Breast epithelium (tissue), 4 donors: ENCODE measurements around the gene TFCP2L1. TPM values are rescaled to one million over a fixed set of nuclear protein-coding genes. Genes with fewer than 3 reads are reported as not detected.
"Not testable (repeated sequence)": the region's sequence is repeated elsewhere in the genome, so short reads cannot be mapped to it uniquely, and the experiment has no call there.

Source experiments
- DNase-seq, 2 donors: peaks; one replicate each; pipeline ENCODE4 v3.0.0-alpha.2; 2019; ENCODE audit warnings: low spot score in 2 of 2
- H3K27ac ChIP-seq, 2 donors: fragments of 200-600 bp; sonication (generic) in 1 of 2; one replicate each; pipeline ENCODE4 v1.5.1; 2016 to 2019; ENCODE audit warnings: mild to moderate bottlenecking in 1 of 2
- H3K27me3 ChIP-seq, 2 donors: fragments of 200-600 bp; sonication (generic) in 1 of 2; one replicate each; pipeline versions ENCODE4 v1.5.1 to v1.6.0; 2017 to 2019; ENCODE audit warnings: control low read depth in 1 of 2, mild to moderate bottlenecking in 1 of 2
- H3K36me3 ChIP-seq: fragments of 200-600 bp; one replicate; pipeline ENCODE4 v1.5.1; 2019
- H3K4me1 ChIP-seq, 2 donors: fragments of 200-600 bp; sonication (generic); one replicate each; pipeline ENCODE4 v1.5.1; 2016 to 2019; ENCODE audit warnings: control low read depth in 1 of 2
- H3K4me3 ChIP-seq, 3 donors: fragments of 200-600 bp; sonication (generic); 1 replicate in 2 of 3; 2 replicates in 1 of 3; pipeline ENCODE4 v1.5.1; 2016 to 2019; ENCODE audit warnings: mild to moderate bottlenecking in 3 of 3, moderate library complexity in 2 of 3
- H3K9me3 ChIP-seq, 2 donors: fragments of 200-600 bp; sonication (generic) in 1 of 2; one replicate each; pipeline ENCODE4 v1.5.1; 2016 to 2019; ENCODE audit warnings: control low read depth in 1 of 2
- POLR2A ChIP-seq: fragments of 450-650 bp; IDR thresholded peaks from one replicate; pipeline ENCODE4 v1.6.1; 2016; ENCODE audit warnings: antibody characterized with exemption, mild to moderate bottlenecking, moderate library complexity
- POLR2AphosphoS5 ChIP-seq, 3 donors: sonication (generic); formaldehyde crosslinking; IDR thresholded peaks; one replicate each; pipeline ENCODE4 v1.6.1; 2017; ENCODE audit warnings: antibody characterized with exemption in 3 of 3
- intact Hi-C: fragments of 100-400 bp; cut with DNase I; formaldehyde crosslinking; loops from one replicate; pipeline ENCODE4 v1.15.1; 2023; ENCODE audit warnings: low total_unique reads
- total RNA-seq, 3 donors: library from RNA; depleted of rRNA; stranded (reverse); fragments of >200 nt; gene quantifications; one replicate each; pipeline ENCODE4 v1.1.0, GENCODE V29; 2016
- TF ChIP-seq, protein P1 (sequence below), 3 donors: fragments of 450-650 bp; IDR thresholded peaks; one replicate each; pipeline ENCODE4 v1.5.1; 2016 to 2017; ENCODE audit warnings: antibody characterized with exemption in 3 of 3, mild to moderate bottlenecking in 3 of 3, moderate library complexity in 3 of 3

Gene TFCP2L1
- total RNA-seq, 3 donors from 2014 or later, result 7.5 to 90.3 (median 8.3) TPM

DNA sequence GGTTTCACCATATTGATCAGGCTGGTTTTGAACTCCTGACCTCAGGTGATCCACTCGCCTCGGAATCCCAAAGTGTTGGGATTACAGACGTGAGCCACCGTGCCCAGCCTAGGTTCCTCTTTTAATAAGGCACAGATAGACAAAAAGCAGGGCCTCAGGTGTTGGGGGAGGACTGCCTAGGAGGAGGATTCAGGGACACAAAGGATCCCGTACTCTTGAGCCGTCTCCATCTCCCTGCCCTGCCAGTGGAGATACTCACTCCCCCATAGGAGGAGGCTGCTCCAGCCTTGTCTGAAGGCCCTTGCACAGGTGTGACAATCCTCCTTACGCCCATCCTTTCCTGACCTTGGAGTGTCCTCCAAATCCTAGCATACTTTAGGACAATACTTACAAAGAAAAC is 32.0 kb upstream of the TFCP2L1 start:
- Histone ChIP-seq H3K27me3 (no peaks in the 10 kb centered on the region), H3K4me1 (no peaks in the 10 kb centered on the region), H3K9me3 (no peaks in the 10 kb centered on the region), H3K36me3 (no peaks in the 10 kb centered on the region), H3K27ac (no peak overlapping the region), H3K4me3 (no peak overlapping the region)
- DNase-seq, result peak in 1 of 2 donors; percentile 10
- no peak for TF ChIP-seq POLR2A
- TF ChIP-seq, protein P1, sequence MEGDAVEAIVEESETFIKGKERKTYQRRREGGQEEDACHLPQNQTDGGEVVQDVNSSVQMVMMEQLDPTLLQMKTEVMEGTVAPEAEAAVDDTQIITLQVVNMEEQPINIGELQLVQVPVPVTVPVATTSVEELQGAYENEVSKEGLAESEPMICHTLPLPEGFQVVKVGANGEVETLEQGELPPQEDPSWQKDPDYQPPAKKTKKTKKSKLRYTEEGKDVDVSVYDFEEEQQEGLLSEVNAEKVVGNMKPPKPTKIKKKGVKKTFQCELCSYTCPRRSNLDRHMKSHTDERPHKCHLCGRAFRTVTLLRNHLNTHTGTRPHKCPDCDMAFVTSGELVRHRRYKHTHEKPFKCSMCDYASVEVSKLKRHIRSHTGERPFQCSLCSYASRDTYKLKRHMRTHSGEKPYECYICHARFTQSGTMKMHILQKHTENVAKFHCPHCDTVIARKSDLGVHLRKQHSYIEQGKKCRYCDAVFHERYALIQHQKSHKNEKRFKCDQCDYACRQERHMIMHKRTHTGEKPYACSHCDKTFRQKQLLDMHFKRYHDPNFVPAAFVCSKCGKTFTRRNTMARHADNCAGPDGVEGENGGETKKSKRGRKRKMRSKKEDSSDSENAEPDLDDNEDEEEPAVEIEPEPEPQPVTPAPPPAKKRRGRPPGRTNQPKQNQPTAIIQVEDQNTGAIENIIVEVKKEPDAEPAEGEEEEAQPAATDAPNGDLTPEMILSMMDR (IDR thresholded peaks at IDR 0.05), result no peak
- TF ChIP-seq POLR2AphosphoS5 (IDR thresholded peaks at IDR 0.05), result no peak
- intact Hi-C loops, result no loop called here

DNA sequence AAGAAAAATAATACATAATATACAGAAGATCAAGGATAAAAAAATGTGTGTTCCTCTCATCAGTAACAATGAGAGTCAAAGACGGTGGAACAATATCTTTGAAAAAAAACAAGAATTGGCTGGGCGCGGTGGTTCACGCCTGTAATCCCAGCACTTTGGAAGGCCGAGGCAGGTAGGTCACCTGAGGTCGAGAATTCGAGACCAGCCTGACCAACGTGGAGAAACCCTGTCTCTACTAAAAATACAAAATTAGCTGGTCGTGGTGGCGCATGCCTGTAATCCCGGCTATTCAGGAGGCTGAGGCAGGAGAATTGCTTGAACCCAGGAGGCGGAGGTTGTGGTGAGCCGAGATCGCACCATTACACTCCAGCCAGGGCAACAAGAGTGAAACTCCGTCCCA is 28.7 kb upstream of the TFCP2L1 start:
- H3K4me3 ChIP-seq, H3K27ac ChIP-seq, H3K36me3 ChIP-seq, DNase-seq, H3K27me3 ChIP-seq, intact Hi-C loops, H3K9me3 ChIP-seq, H3K4me1 ChIP-seq: not testable (repeated sequence)

DNA sequence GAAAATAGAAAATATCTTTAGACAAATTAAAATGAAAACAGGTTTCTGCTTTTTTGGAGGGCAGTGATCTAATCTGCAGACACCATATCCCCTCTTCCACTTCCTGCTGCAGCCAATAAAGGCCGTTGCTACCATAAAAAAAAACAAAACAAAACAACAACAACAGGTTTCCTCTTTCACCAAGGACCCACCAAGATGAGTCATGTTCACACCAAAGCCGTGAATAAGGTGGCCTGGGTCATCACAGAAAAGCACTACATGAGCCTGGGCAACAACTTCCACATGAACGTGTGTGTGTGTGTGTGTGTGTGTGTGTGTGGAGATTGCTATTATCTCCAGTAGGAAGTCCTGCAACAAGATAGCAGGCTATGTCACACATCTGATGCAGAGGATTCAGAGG is 24.8 kb upstream of the TFCP2L1 start:
- intact Hi-C loops, result no loop called here
- DNase-seq, result no peak

DNA sequence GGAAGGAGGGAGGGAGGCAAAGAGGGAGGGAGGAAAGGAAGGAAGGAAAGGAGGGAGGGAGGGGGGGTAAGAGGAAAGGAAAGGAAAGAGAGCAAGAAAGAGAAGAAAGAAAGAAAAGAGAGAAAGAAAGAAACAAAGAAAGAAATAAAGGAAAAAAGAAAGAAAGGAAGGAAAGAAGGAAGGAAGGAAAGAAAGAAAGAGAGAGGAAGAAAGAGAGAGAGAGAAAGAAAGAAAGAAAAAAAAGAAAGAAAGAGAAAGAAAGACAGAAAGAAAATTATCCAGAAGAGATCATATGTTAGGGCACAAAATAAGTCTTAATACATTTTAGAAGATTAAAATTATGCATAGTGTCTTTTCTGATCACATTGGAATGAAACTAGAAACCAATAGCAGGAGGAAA is 24.3 kb upstream of the TFCP2L1 start:
- H3K4me1 ChIP-seq, result no peaks in the 10 kb centered on the region
- TF ChIP-seq POLR2AphosphoS5 (IDR thresholded peaks at IDR 0.05) (no peak), POLR2A (no peak)
- TF ChIP-seq, protein P1 (IDR thresholded peaks at IDR 0.05), result no peak
- intact Hi-C loops, result no loop called here
- no peaks in the 10 kb centered on the region for H3K36me3 ChIP-seq
- DNase-seq, result no peak
- H3K9me3 ChIP-seq, result no peaks in the 10 kb centered on the region
- no peaks in the 10 kb centered on the region for H3K27me3 ChIP-seq
- no peak overlapping the region for H3K4me3 ChIP-seq
- H3K27ac ChIP-seq, result no peak overlapping the region

More for the DNA sequence above, 24.8 kb upstream of the TFCP2L1 start:
- TF ChIP-seq POLR2AphosphoS5 (IDR thresholded peaks at IDR 0.05) (no peak), POLR2A (no peak)
- TF ChIP-seq, protein P1 (IDR thresholded peaks at IDR 0.05), result no peak
- no peaks in the 10 kb centered on the region for H3K9me3 ChIP-seq
- no peaks in the 10 kb centered on the region for H3K36me3 ChIP-seq
- H3K4me1 ChIP-seq, result no peaks in the 10 kb centered on the region
- no peak overlapping the region for H3K27ac ChIP-seq
- no peaks in the 10 kb centered on the region for H3K27me3 ChIP-seq
- H3K4me3 ChIP-seq, result no peak overlapping the region

DNA sequence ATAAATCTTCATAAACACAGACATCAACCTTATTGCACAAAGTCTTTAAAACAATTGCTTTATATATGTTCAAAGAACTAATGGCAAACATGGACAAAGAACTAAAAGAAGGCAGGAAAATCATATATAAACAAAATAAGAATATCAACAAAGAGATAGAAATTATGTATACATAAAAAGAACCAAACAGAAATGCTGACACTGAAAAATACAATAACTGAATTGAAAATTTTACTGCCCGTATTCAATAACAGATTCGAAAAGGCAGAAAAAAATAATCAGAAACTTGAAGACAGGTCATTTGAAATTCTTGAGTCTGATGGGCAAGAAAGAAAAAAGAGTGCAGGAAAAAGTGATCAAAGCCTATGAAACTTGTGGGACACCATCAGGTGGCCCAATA is 22.0 kb upstream of the TFCP2L1 start:
- intact Hi-C loops, result no loop called here
- TF ChIP-seq POLR2A (no peak), POLR2AphosphoS5 (IDR thresholded peaks at IDR 0.05) (no peak)
- TF ChIP-seq, protein P1 (IDR thresholded peaks at IDR 0.05), result no peak

DNA sequence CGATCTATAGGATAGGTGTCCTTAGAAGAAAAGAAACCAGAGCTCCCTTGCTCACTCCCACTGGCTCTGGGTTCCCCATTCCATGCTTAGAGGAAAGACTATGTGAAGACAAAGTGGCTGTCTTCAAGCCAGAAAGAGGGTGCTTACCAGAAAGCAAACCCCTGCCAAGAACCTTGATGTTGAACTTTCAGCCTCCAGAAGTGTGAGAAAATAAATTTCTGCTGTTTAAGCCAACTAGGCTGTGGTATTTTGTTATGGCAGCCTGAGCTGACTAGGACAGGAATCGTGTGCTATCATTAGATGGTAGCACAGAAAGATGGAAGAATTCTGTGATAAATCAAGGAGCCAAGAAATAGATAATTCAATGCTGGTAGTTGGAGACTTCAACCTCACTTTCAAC is 19.9 kb upstream of the TFCP2L1 start:
- Histone ChIP-seq H3K9me3 (no peaks in the 10 kb centered on the region), H3K4me3 (no peak overlapping the region), H3K27me3 (no peaks in the 10 kb centered on the region), H3K4me1 (no peaks in the 10 kb centered on the region), H3K27ac (no peak overlapping the region), H3K36me3 (no peaks in the 10 kb centered on the region)
- intact Hi-C loops, result no loop called here
- no peak for DNase-seq
- TF ChIP-seq POLR2AphosphoS5 (IDR thresholded peaks at IDR 0.05) (no peak), POLR2A (no peak)
- TF ChIP-seq, protein P1 (IDR thresholded peaks at IDR 0.05), result no peak

More for the DNA sequence above, 22.0 kb upstream of the TFCP2L1 start:
- Histone ChIP-seq H3K9me3 (no peaks in the 10 kb centered on the region), H3K4me1 (no peaks in the 10 kb centered on the region), H3K36me3 (no peaks in the 10 kb centered on the region), H3K4me3 (no peak overlapping the region), H3K27me3 (no peaks in the 10 kb centered on the region), H3K27ac (no peak overlapping the region)
- DNase-seq, result no peak
